Skeletal muscle satellite cell (primary cell): ENCODE data around the gene TTLL10.

Experiments
- H3K27me3 ChIP-seq: 2 replicates; pipeline ENCODE4 v1.7.0; 2013; ENCODE audit warnings: low read length; ENCODE audit not compliant: control insufficient read depth, insufficient read depth
- H3K36me3 ChIP-seq: 2 replicates; pipeline ENCODE4 v1.7.0; 2013; ENCODE audit warnings: mild to moderate bottlenecking, control low read depth, low read length; ENCODE audit not compliant: insufficient read depth
- H3K4me1 ChIP-seq: 2 replicates; pipeline ENCODE4 v1.7.0; 2013; ENCODE audit warnings: low read length; ENCODE audit not compliant: control insufficient read depth, insufficient read depth
- H3K4me2 ChIP-seq: 2 replicates; pipeline ENCODE4 v1.7.0; 2013; ENCODE audit warnings: mild to moderate bottlenecking, low read length
- H3K4me3 ChIP-seq: 2 replicates; pipeline ENCODE4 v1.7.0; 2013; ENCODE audit warnings: low read length
- H3K9ac ChIP-seq: 2 replicates; pipeline ENCODE4 v1.7.0; 2013; ENCODE audit warnings: mild to moderate bottlenecking, low read depth, low read length, moderate library complexity
- H3K9me3 ChIP-seq: replicated peaks from 2 replicates; pipeline ENCODE4 v1.7.0; 2013; ENCODE audit warnings: mild to moderate bottlenecking, control low read depth, low read length

The TTLL10 gene

GRCh38 chr1:1162597-1163537 lies 10.8 kb upstream of the TTLL10 start:
- Histone ChIP-seq H3K4me3 (no peak overlapping the region), H3K4me2 (no peak overlapping the region), H3K4me1 (peaks cover 9% of the 10 kb centered on the region), H3K9ac (no peak overlapping the region), H3K27me3 (peaks cover 11% of the 10 kb centered on the region), H3K36me3 (no peaks in the 10 kb centered on the region), H3K9me3 (no peaks in the 10 kb centered on the region)

GRCh38 chr1:1163538-1164070 lies 10.1 kb upstream of the TTLL10 start:
- H3K4me3 ChIP-seq, result no peak overlapping the region
- peaks cover 2% of the 10 kb centered on the region for H3K4me1 ChIP-seq
- no peak overlapping the region for H3K4me2 ChIP-seq
- peaks cover 14% of the 10 kb centered on the region for H3K27me3 ChIP-seq
- H3K9me3 ChIP-seq, result no peaks in the 10 kb centered on the region
- no peaks in the 10 kb centered on the region for H3K36me3 ChIP-seq
- H3K9ac ChIP-seq, result no peak overlapping the region

GRCh38 chr1:1164361-1164700 lies 9.3 kb upstream of the TTLL10 start:
- peaks cover 15% of the 10 kb centered on the region for H3K27me3 ChIP-seq
- no peaks in the 10 kb centered on the region for H3K36me3 ChIP-seq
- no peaks in the 10 kb centered on the region for H3K4me1 ChIP-seq
- H3K9ac ChIP-seq, result no peak overlapping the region
- no peak overlapping the region for H3K4me3 ChIP-seq
- no peaks in the 10 kb centered on the region for H3K9me3 ChIP-seq
- H3K4me2 ChIP-seq, result no peak overlapping the region

DNA sequence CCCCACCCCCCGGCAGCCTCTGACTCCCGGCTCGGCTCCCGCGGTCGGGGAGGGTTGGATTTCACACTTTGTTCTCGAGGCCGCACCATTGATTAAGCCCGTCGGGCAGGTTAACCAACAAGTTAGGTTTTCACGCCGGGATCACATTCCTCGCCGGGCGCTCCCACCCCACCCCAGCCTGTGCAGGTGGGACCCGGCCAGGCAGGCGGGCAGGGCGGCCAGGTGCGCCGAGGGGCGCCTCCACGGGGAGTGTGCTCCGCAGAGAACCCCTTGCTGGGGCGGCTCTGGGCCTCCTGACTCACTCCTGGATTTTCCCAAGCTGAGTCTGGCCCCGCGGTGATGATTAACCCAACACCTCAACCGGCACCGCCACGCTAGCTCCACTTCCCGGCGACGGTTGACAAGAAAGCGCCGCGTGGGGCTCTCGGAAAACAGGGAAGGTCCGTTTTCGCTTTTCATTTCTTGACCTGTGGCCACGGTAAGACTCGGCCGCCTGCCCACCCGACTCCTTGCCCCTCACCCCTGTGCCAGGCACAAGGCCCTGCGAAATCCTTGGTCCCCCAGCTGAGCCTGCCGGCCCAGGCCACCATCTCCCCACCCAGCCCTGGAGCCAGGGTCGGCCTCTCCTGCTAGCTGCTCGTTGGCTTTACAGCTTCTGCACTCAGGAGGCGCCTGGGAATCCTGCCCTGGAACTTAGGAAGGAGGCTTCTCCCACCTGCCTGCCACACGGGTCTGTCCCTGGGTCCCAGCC lies 8.8 kb upstream of the TTLL10 start:
- Histone ChIP-seq H3K4me1 (no peaks in the 10 kb centered on the region), H3K9me3 (no peaks in the 10 kb centered on the region), H3K4me3 (no peak overlapping the region), H3K4me2 (no peak overlapping the region), H3K36me3 (no peaks in the 10 kb centered on the region), H3K27me3 (peaks cover 20% of the 10 kb centered on the region), H3K9ac (no peak overlapping the region)

GRCh38 chr1:1165485-1165884 lies 8.2 kb upstream of the TTLL10 start:
- no peak overlapping the region for H3K4me2 ChIP-seq
- H3K4me1 ChIP-seq, result no peaks in the 10 kb centered on the region
- no peak overlapping the region for H3K9ac ChIP-seq
- H3K4me3 ChIP-seq, result no peak overlapping the region
- H3K27me3 ChIP-seq, result peaks cover 22% of the 10 kb centered on the region
- no peaks in the 10 kb centered on the region for H3K36me3 ChIP-seq
- no peaks in the 10 kb centered on the region for H3K9me3 ChIP-seq

- Histone ChIP-seq H3K4me1 (no peaks in the 10 kb centered on the region), H3K4me3 (no peak overlapping the region), H3K9me3 (no peaks in the 10 kb centered on the region), H3K4me2 (no peak overlapping the region), H3K36me3 (no peaks in the 10 kb centered on the region), H3K27me3 (peaks cover 22% of the 10 kb centered on the region), H3K9ac (no peak overlapping the region)
These were observed 7.7 kb upstream of the TTLL10 start for GRCh38 chr1:1165900-1166421.

DNA sequence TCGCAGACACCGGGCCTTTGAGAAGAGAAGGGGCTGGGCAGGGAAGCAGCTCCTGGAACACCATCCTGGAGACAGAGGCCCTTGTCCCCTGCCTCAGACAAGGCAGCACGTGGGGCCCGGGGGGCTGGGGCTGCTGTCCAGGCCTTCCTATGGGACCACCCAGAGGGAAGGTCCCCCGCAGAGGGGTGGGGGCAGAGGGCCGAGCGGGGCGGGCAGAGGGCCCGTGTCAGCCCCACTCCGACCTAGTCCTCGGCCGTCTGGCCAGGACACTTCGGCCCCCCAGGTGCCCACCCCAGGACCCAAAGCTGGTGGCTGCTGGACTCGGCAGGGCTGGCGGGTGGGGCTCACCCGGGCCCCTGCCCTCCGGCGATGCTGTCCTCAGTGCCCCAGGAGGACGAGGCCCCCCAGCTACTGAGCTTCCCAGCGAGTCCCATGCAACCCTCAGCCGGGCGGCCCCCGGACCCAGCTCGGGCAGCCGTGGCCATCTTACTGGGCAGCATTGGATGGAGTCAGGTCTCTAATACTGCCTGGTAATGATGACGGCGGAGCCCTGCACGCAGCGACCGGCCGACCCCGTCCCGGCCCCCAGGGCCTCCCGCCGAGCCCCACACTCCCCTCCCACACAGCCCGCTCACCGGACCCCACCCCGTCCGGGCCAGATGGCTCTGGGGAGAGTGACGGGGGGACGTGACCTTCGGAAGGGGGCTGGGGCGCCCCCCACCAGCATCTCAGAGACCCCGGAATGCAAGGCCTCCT lies 6.9 kb upstream of the TTLL10 start:
- Histone ChIP-seq H3K36me3 (no peaks in the 10 kb centered on the region), H3K4me1 (no peaks in the 10 kb centered on the region), H3K9ac (no peak overlapping the region), H3K4me2 (no peak overlapping the region), H3K27me3 (peaks cover 27% of the 10 kb centered on the region), H3K9me3 (no peaks in the 10 kb centered on the region), H3K4me3 (no peak overlapping the region)

- no peak overlapping the region for H3K9ac ChIP-seq
- no peaks in the 10 kb centered on the region for H3K9me3 ChIP-seq
- H3K36me3 ChIP-seq, result no peaks in the 10 kb centered on the region
- no peak overlapping the region for H3K4me3 ChIP-seq
- H3K4me2 ChIP-seq, result no peak overlapping the region
- H3K27me3 ChIP-seq, result peaks cover 33% of the 10 kb centered on the region
- no peaks in the 10 kb centered on the region for H3K4me1 ChIP-seq
These were observed 6.3 kb upstream of the TTLL10 start for GRCh38 chr1:1167398-1167821.

GRCh38 chr1:1167841-1168450 lies 5.7 kb upstream of the TTLL10 start:
- Histone ChIP-seq H3K9ac (no peak overlapping the region), H3K36me3 (no peaks in the 10 kb centered on the region), H3K4me3 (no peak overlapping the region), H3K27me3 (peaks cover 35% of the 10 kb centered on the region), H3K4me2 (no peak overlapping the region), H3K4me1 (no peaks in the 10 kb centered on the region), H3K9me3 (no peaks in the 10 kb centered on the region)

- no peak overlapping the region for H3K4me2 ChIP-seq
- H3K36me3 ChIP-seq, result no peaks in the 10 kb centered on the region
- H3K4me1 ChIP-seq, result no peaks in the 10 kb centered on the region
- peaks cover 42% of the 10 kb centered on the region for H3K27me3 ChIP-seq
- no peaks in the 10 kb centered on the region for H3K9me3 ChIP-seq
- H3K4me3 ChIP-seq, result no peak overlapping the region
- H3K9ac ChIP-seq, result no peak overlapping the region
These were observed 4.9 kb upstream of the TTLL10 start for GRCh38 chr1:1168451-1169411.
